DND-41 (cell line): Measurements from ENCODE around the gene DNPH1.

Experiments used
- ATAC-seq: fragments of 200-7000 bp; cut with Tn5 transposase; 3 replicates; pipeline ENCODE4 v1.9.1; 2021; ENCODE audit warnings: low read depth; ENCODE audit not compliant: insufficient read depth
- DNase-seq: peaks from one replicate; pipeline ENCODE4 v3.0.0-alpha.2; 2020
- H2AFZ ChIP-seq: 2 replicates; pipeline ENCODE4 v1.6.0; 2012; ENCODE audit warnings: low read depth, low read length
- H3K27ac ChIP-seq: 2 replicates; pipeline ENCODE4 v1.5.1; 2012; ENCODE audit warnings: low read length, inconsistent platforms
- H3K27me3 ChIP-seq: fragments of 200-600 bp; sonication (generic); 2 replicates; pipeline ENCODE4 v1.6.0; 2012; ENCODE audit warnings: low read length, mild to moderate bottlenecking, inconsistent platforms; ENCODE audit not compliant: insufficient read depth, poor library complexity
- H3K36me3 ChIP-seq: 2 replicates; pipeline ENCODE4 v1.5.1; 2012; ENCODE audit warnings: low read length, inconsistent platforms; ENCODE audit not compliant: insufficient read depth
- H3K4me1 ChIP-seq: 2 replicates; pipeline ENCODE4 v1.5.1; 2012; ENCODE audit warnings: mild to moderate bottlenecking, low read length; ENCODE audit not compliant: insufficient read depth
- H3K4me2 ChIP-seq: 2 replicates; pipeline ENCODE4 v1.6.0; 2012; ENCODE audit warnings: mild to moderate bottlenecking, moderate library complexity, low read length, inconsistent platforms; ENCODE audit not compliant: insufficient read depth
- H3K4me3 ChIP-seq, 2 experiments: fragments of 200-600 bp in 1 of 2; shearing (Covaris generic) in 1 of 2; 2 replicates each; pipeline ENCODE4 v1.5.1; 2012 to 2016; ENCODE audit warnings: inconsistent platforms in 2 of 2, low read length in 2 of 2, mild to moderate bottlenecking in 2 of 2, low read depth in 1 of 2, moderate library complexity in 1 of 2
- H3K79me2 ChIP-seq: 2 replicates; pipeline ENCODE4 v1.6.0; 2012; ENCODE audit warnings: low read length, inconsistent platforms; ENCODE audit not compliant: insufficient read depth
- H3K9ac ChIP-seq: 2 replicates; pipeline ENCODE4 v1.6.0; 2012; ENCODE audit warnings: low read depth, mild to moderate bottlenecking, inconsistent platforms, low read length, moderate library complexity
- H3K9me3 ChIP-seq: 2 replicates; pipeline ENCODE4 v1.5.1; 2012; ENCODE audit warnings: low read length, moderate library complexity, mild to moderate bottlenecking, inconsistent platforms; ENCODE audit not compliant: insufficient read depth, severe bottlenecking
- H4K20me1 ChIP-seq: 2 replicates; pipeline ENCODE4 v1.6.0; 2012; ENCODE audit warnings: low read length; ENCODE audit not compliant: insufficient read depth
- EZH2 ChIP-seq: IDR thresholded peaks from 3 replicates; pipeline ENCODE4 v1.6.1; 2012; ENCODE audit warnings: borderline replicate concordance, low read depth, mild to moderate bottlenecking, moderate library complexity, low read length, inconsistent platforms; ENCODE audit not compliant: severe bottlenecking
- TF ChIP-seq, protein P1 (sequence below): IDR thresholded peaks from 2 replicates; pipeline ENCODE4 v1.5.1; 2012; ENCODE audit warnings: borderline replicate concordance, low read length, moderate library complexity, mild to moderate bottlenecking; ENCODE audit not compliant: poor library complexity, severe bottlenecking; ENCODE audit errors: extremely low read depth

The DNPH1 gene

DNA sequence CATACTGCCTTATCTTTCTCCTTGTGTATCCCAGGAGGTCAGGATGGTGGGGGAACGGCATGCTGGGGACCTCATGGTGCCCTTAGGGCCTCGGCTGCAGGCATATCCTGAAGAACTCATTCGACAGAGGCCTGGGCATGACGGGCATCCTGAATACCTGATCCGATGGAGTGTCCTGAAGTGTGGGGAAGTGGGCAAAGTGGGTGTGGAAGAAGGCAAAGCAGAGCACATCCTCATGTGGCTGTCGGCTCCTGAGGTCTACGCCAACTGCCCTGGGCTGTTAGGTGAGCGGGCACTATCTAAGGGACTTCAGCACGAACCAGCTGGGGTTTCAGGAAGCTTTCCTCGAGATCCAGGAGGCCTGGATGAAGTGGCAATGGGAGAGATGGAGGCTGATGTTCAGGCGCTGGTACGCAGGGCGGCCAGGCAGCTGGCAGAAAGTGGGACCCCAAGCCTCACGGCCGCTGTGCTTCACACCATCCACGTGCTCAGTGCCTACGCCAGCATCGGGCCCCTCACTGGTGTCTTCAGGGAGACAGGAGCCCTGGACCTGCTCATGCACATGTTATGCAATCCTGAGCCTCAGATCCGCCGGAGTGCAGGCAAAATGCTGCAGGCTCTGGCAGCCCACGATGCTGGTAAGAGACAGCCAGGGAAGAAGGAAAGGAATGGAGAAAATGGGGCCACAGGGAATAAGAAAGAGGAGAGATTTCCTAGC lies 44.9 kb downstream of the DNPH1 start:
- peaks cover 48% of the 10 kb centered on the region for H3K4me1 ChIP-seq
- ATAC-seq (no peak), DNase-seq (no peak)
- peaks cover 24% of the 10 kb centered on the region for H3K79me2 ChIP-seq
- no peak overlapping the region for H3K27ac ChIP-seq
- no peaks in the 10 kb centered on the region for H3K9me3 ChIP-seq
- no peak overlapping the region for H3K4me3 ChIP-seq
- TF ChIP-seq, protein P1, sequence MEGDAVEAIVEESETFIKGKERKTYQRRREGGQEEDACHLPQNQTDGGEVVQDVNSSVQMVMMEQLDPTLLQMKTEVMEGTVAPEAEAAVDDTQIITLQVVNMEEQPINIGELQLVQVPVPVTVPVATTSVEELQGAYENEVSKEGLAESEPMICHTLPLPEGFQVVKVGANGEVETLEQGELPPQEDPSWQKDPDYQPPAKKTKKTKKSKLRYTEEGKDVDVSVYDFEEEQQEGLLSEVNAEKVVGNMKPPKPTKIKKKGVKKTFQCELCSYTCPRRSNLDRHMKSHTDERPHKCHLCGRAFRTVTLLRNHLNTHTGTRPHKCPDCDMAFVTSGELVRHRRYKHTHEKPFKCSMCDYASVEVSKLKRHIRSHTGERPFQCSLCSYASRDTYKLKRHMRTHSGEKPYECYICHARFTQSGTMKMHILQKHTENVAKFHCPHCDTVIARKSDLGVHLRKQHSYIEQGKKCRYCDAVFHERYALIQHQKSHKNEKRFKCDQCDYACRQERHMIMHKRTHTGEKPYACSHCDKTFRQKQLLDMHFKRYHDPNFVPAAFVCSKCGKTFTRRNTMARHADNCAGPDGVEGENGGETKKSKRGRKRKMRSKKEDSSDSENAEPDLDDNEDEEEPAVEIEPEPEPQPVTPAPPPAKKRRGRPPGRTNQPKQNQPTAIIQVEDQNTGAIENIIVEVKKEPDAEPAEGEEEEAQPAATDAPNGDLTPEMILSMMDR = no peak
- TF ChIP-seq EZH2 = no peak
- peak overlapping the region; percentile 37; the same call in 1 of the 2 replicates for H3K4me2 ChIP-seq
- peak overlapping the region; percentile 15; the same call in 1 of the 2 replicates for H3K9ac ChIP-seq
- H4K20me1 ChIP-seq = peaks cover 2% of the 10 kb centered on the region; the same call in 1 of the 2 replicates
- no peak overlapping the region for H2AFZ ChIP-seq
- H3K27me3 ChIP-seq = no peaks in the 10 kb centered on the region
- peaks cover 47% of the 10 kb centered on the region for H3K36me3 ChIP-seq

DNA sequence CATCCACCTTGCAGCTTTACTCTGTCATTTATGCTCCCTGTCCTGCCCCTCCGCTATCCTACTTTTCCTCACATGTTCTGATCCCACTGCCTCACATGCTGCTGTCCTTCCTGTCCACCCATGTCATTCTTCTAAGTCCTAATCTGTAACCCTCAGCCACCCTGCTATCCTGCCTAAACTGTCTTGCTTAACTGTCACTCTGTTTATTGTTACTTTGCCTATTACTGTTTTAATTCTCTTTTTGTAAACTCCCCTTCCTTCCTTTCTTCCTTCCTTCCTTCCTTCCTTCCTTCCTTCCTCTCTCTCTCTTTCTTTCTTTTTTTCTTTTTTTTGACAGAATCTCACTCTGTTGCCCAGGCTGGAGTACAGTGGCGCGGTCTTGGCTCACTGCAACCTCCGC lies 45.8 kb downstream of the DNPH1 start:
- Histone ChIP-seq H3K9me3 (no peaks in the 10 kb centered on the region), H3K4me3 (peak overlapping the region in 1 of 2 experiments; percentile 73; a peak in 1 of 4 replicates), H3K36me3 (peaks cover 54% of the 10 kb centered on the region), H3K27me3 (no peaks in the 10 kb centered on the region), H3K9ac (peak overlapping the region; percentile 64; the same call in 1 of the 2 replicates), H3K27ac (no peak overlapping the region), H3K79me2 (peaks cover 24% of the 10 kb centered on the region), H4K20me1 (peaks cover 2% of the 10 kb centered on the region; the same call in 1 of the 2 replicates), H3K4me1 (peaks cover 48% of the 10 kb centered on the region), H3K4me2 (peak overlapping the region; percentile 75), H2AFZ (no peak overlapping the region)
- ATAC-seq = no peak
- DNase-seq = no peak
- no peak for TF ChIP-seq EZH2
- TF ChIP-seq, protein P1 = no peak

DNA sequence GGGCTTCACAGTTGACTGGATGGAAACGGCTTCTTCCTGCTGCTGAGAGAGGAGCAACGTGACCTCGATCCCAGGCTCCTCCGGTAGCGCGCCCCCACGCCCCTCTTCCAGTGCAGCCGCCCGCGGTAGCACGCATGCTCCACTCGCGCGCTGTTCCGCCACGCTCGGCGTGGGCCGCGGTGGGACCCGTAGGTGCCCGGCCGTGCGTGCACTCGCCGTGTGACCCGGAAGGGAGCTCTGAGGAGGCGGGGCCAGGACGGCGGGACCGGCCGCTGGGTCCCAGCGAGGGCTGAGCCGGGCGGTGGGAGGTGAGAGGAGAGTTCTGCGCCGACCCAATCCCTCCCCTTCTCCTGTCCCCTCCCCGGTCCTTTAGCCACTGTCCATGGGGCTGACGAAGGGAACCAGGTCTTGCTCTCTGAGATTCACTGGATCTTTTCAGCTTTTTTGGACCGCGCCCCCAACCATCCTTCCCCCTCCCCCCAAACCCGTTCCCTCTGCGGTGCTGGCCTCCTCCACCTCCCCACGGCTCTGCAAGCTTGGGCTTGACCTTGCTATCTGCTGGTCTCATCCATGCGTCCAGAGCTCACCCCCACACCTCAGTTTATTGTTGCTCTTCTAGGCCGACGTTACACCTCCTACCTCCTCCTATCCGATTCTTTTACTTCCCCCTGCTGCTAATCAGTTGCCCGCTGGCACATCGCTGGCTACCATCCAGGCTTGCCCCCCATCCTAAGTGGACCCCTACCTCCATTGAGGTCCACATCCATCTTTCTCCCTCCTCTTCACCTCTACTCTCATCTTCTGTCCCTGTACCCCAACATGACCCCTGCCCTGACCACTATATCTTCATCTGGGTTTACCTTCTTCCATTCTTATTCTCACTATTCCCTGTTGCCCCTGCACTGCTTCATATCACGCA lies 47.1 kb downstream of the DNPH1 start, which contains the start of gene CUL9:
TSS of gene CUL9 (plus strand) at position 255 of the 919 bp plus-strand sequence. CDS start 2,115 bp downstream, outside the sequence.
- peak within 1 kb of the TSS; percentile 94 for H2AFZ ChIP-seq
- H3K27me3 ChIP-seq = no peaks in the 10 kb centered on the region
- peak within 1 kb of the TSS; percentile 75 for H3K4me2 ChIP-seq
- peaks cover 51% of the 10 kb centered on the region for H3K36me3 ChIP-seq
- peaks cover 24% of the 10 kb centered on the region for H3K79me2 ChIP-seq
- peaks cover 48% of the 10 kb centered on the region for H3K4me1 ChIP-seq
- peak within 1 kb of the TSS; percentile 81 for H3K27ac ChIP-seq
- peak within 1 kb of the TSS; percentile 64 for H3K9ac ChIP-seq
- peaks cover 4% of the 10 kb centered on the region for H4K20me1 ChIP-seq
- peak; percentile 94 for ATAC-seq
- TF ChIP-seq, protein P1 = peak; percentile 25
- no peak for TF ChIP-seq EZH2
- peak; percentile 84 for DNase-seq
- no peaks in the 10 kb centered on the region for H3K9me3 ChIP-seq
- peak within 1 kb of the TSS; percentile 48 to 73; a peak in 3 of 4 replicates for H3K4me3 ChIP-seq
